ENCODE measurements around the gene GBF1. TPM values are rescaled to one million over a fixed set of nuclear protein-coding genes. Genes with fewer than 3 reads are reported as not detected.

Gene GBF1
- total RNA-seq, 1 experiment from 2014 or later: 28.3 TPM

GRCh38 chr10:102316421-102316820 lies 71.1 kb downstream of the GBF1 start:
- Histone ChIP-seq H3F3A (ENCODE audit: insufficient read depth, low read depth) (no peaks in the 10 kb centered on the region), H3K9me3 (ENCODE audit: insufficient read depth, low read depth) (no peaks in the 10 kb centered on the region), H2AFZ (no peak overlapping the region), H3K27ac (no peak overlapping the region), H3K9me2 (ENCODE audit: insufficient read depth) (no peaks in the 10 kb centered on the region), H3K4me1 (replicated peaks; ENCODE audit: insufficient read depth) (peaks cover 3% of the 10 kb centered on the region; the same call in 1 of the 2 replicates), H3K4me3 (no peak overlapping the region), H3K36me3 (ENCODE audit: low read depth) (no peaks in the 10 kb centered on the region), H3K4me2 (no peak overlapping the region), H3K27me3 (ENCODE audit: insufficient read depth, low read depth) (no peaks in the 10 kb centered on the region), H3K79me2 (ENCODE audit: low read depth) (peaks cover 9% of the 10 kb centered on the region; the same call in 1 of the 2 replicates), H4K20me1 (ENCODE audit: insufficient read depth) (no peaks in the 10 kb centered on the region)
- no TSS peak for BruUV-seq (replicated peaks)
- DNase-seq: no peak
- intact Hi-C loops (cut with micrococcal nuclease; ENCODE audit: unreplicated experiment): no loop called here
- CTCF ChIA-PET: no interaction called here
- TF ChIP-seq, protein P1, sequence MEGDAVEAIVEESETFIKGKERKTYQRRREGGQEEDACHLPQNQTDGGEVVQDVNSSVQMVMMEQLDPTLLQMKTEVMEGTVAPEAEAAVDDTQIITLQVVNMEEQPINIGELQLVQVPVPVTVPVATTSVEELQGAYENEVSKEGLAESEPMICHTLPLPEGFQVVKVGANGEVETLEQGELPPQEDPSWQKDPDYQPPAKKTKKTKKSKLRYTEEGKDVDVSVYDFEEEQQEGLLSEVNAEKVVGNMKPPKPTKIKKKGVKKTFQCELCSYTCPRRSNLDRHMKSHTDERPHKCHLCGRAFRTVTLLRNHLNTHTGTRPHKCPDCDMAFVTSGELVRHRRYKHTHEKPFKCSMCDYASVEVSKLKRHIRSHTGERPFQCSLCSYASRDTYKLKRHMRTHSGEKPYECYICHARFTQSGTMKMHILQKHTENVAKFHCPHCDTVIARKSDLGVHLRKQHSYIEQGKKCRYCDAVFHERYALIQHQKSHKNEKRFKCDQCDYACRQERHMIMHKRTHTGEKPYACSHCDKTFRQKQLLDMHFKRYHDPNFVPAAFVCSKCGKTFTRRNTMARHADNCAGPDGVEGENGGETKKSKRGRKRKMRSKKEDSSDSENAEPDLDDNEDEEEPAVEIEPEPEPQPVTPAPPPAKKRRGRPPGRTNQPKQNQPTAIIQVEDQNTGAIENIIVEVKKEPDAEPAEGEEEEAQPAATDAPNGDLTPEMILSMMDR (conservative IDR thresholded peaks at IDR 0.05): no peak
- TF ChIP-seq EZH2 (IDR thresholded peaks at IDR 0.05; ENCODE audit: low read depth): no peak
- POLR2A ChIA-PET (ENCODE audit: unreplicated experiment): no interaction called here

GRCh38 chr10:102322914-102323313 lies 77.6 kb downstream of the GBF1 start:
- DNase-seq: no peak
- intact Hi-C loops (cut with micrococcal nuclease; ENCODE audit: unreplicated experiment): no loop called here
- Histone ChIP-seq H3K4me3 (no peak overlapping the region), H3K4me1 (replicated peaks; ENCODE audit: insufficient read depth) (no peaks in the 10 kb centered on the region), H3K79me2 (ENCODE audit: low read depth) (no peaks in the 10 kb centered on the region), H3K4me2 (no peak overlapping the region), H4K20me1 (ENCODE audit: insufficient read depth) (no peaks in the 10 kb centered on the region), H3F3A (ENCODE audit: insufficient read depth, low read depth) (no peaks in the 10 kb centered on the region), H3K36me3 (ENCODE audit: low read depth) (no peaks in the 10 kb centered on the region), H3K9me2 (ENCODE audit: insufficient read depth) (no peaks in the 10 kb centered on the region), H3K27me3 (ENCODE audit: insufficient read depth, low read depth) (no peaks in the 10 kb centered on the region), H3K9me3 (ENCODE audit: insufficient read depth, low read depth) (no peaks in the 10 kb centered on the region), H3K27ac (no peak overlapping the region), H2AFZ (no peak overlapping the region)
- no TSS peak for BruUV-seq (replicated peaks)
- ChIA-PET CTCF (no interaction called here), POLR2A (ENCODE audit: unreplicated experiment) (no interaction called here)
- TF ChIP-seq, protein P1 (conservative IDR thresholded peaks at IDR 0.05): no peak
- no peak for TF ChIP-seq EZH2 (IDR thresholded peaks at IDR 0.05; ENCODE audit: low read depth)

DNA sequence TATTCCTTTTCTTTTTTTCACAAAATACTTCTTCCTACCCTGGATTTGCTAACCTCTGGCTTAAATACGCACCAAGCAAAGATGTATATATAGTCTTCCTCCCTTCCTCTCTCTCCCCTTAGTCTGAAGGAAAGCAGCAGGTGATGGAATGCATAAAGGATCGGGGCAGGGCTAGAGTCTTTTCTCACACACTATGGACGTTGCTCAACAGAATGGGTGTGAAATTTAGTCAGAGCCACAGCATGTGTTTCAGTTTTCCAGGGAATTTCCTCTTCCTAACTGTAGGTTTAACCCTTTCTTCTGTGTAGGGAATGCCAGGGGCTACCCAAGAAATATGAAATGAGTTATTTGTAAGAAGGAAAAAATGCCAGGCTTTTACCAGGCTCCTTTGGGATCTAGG lies 78.7 kb downstream of the GBF1 start:
- Histone ChIP-seq H3K27me3 (ENCODE audit: insufficient read depth, low read depth) (no peaks in the 10 kb centered on the region), H3K9me3 (ENCODE audit: insufficient read depth, low read depth) (no peaks in the 10 kb centered on the region), H3F3A (ENCODE audit: insufficient read depth, low read depth) (no peaks in the 10 kb centered on the region), H3K4me1 (replicated peaks; ENCODE audit: insufficient read depth) (no peaks in the 10 kb centered on the region), H3K79me2 (ENCODE audit: low read depth) (no peaks in the 10 kb centered on the region), H4K20me1 (ENCODE audit: insufficient read depth) (no peaks in the 10 kb centered on the region), H3K4me3 (no peak overlapping the region), H3K9me2 (ENCODE audit: insufficient read depth) (no peaks in the 10 kb centered on the region), H3K4me2 (no peak overlapping the region), H3K36me3 (ENCODE audit: low read depth) (no peaks in the 10 kb centered on the region), H3K27ac (no peak overlapping the region), H2AFZ (no peak overlapping the region)
- POLR2A ChIA-PET (ENCODE audit: unreplicated experiment): no interaction called here
- no peak for TF ChIP-seq EZH2 (IDR thresholded peaks at IDR 0.05; ENCODE audit: low read depth)
- TF ChIP-seq, protein P1 (conservative IDR thresholded peaks at IDR 0.05): no peak
- no peak for DNase-seq
- BruUV-seq (replicated peaks): no TSS peak
- intact Hi-C loops (cut with micrococcal nuclease; ENCODE audit: unreplicated experiment): no loop called here
- CTCF ChIA-PET: no interaction called here
